Measurements from ENCODE around the gene TUBA3D.
"Not testable (repeated sequence)": the region's sequence is repeated elsewhere in the genome, so short reads cannot be mapped to it uniquely, and the experiment has no call there.

TUBA3D gene

DNA sequence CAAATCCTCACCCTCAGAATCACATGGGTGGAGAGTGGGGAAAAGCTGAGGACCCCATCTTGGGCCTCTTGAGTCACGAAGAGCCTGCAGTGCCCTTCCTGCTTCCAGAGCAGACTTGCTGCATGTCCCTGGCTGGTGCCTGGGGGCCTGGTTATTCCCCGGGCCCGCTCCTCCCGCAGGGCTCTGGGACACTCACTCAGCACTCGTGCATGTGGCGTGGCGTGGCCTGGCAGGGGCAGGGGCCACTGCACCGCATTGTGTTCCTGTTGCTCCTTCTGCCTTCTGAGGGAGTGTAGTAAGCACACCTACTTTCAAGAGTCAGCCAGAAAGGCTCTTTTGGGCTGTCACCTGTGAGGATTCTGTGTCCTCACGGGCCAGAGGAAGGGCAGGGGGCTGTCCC, 33.7 kb downstream of the TUBA3D start (continued):
- no peak for TF ChIP-seq POU6F1 (CRISPR knock-in tag; IDR thresholded peaks at IDR 0.05; ENCODE audit: borderline replicate concordance, low read depth)
- no peak for TF ChIP-seq GLIS3 (CRISPR knock-in tag; IDR thresholded peaks at IDR 0.05)
- no peak for TF ChIP-seq RARB (CRISPR knock-in tag; IDR thresholded peaks at IDR 0.05)
- no peak for TF ChIP-seq ZNF8 (CRISPR knock-in tag; IDR thresholded peaks at IDR 0.05)

DNA sequence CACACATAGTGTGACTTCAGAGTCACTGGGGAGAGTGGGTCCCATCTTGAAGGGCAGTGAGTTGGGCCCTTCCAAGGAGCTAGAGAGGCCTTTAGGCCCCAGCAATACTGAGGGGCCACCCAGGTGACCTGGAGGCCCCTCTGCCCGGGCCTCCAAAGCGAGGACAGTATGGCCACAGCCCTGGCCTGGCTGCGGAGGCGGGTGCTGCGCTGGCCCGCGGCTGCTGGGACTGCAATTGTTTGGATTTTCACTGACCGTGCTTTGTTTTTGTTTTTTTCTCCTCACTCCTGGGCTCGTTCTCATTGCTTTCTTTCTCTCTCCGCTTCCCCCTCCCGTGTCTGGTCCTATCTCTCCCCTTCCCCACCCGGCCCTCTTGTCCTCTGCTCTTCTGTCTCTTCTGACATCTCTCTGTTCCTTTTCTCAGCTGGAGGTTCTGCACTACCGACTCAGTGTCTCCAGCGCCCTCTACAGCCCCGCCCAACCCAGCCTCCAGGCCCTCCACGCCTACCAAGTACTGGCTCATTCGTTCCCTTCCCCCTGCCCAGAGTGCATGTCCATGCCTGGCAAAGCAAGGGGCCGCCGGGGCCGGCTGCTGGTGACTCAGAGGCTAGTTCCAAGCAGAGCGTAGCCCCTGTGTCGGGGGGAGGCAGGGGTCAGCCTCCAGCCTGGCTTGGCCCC, 35.5 kb downstream of the TUBA3D start:
- 0 out of 3 replicates have a peak, but pooled peaks have one; percentile 12 for ATAC-seq

DNA sequence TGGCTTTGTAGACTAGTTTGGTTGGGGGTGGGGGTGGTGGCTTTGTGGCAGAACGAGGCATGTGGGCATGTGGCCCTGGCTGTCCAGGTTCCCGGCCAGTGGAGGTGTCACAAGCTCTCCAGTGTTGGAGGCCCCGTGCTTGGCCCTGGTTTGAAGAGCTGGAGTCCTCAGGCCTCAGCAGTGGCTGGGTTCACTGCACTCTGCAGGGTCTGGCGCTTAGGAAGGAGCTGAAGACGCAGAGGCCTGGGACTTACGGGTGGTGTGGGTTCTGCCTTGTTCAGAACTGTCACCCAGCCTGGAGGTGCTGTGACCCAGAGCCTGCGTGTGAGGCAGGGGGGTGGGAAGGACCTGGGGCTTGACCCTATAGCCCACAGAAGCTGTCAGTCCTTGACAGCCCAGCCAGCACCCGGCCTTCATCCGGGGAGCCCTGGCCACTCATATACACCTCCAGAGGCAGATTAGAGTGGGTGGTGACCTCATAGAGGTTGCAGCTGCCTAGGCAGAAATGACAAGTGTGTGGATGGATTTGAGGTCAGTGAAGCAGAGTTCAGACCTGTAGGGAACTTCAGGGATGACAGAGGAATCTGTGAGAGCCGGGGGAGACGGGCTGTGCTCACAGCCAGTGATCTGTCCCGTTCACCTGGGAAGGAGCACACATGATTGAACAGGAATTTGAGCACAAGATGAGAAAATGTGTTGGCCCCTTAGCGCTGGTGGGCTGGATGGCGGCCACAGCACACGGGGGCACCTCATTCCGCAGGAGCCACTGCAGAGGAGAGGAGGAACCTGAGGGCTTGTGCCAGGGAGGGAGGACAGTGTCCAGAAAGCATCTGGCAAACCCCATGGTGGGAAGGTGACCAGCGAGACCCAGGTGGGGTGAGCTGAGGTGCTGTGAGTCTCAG, 36.3 kb downstream of the TUBA3D start:
- ATAC-seq, result not testable (repeated sequence)

DNA sequence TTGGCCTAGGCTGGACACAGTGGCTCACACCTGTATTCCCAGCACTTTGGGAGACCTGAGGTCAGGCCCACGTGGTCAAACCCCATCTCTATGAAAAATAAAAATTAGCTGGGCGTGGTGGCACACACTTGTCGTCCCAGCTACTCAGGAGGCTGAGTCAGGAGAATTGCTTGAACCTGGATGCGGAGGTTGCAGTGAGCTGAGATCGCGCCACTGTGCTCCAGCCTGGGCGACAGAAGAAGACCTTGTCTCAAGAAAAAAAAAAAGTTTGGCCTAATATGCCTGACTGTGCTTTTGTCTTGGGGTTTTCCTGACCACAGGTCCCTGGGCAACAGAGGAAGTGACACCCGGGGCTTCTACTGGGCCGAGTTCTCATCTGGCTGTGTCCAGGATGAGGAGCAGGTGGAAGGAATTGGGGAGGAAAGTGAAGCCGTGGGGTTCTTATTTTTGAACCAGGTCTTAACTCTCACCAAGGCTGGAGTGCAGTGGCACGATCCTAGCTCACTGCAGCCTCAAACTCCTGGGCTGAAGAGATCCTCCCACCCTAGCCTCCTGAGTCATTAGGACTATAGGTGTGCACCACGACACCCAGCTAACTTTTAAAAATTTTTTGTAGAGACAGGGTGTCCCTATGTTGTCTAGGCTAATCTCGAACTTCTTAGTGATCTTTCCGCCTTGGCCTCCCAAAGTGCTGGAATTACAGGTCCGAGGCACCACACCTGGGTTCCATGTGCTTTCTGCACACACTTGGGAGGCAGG, 38.7 kb downstream of the TUBA3D start:
- not testable (repeated sequence) for ATAC-seq

GRCh38 chr2:131515235-131515634, 39.3 kb downstream of the TUBA3D start:
- ATAC-seq, result not testable (repeated sequence)

- no peak for ATAC-seq
- TF ChIP-seq CSDC2 (CRISPR knock-in tag; IDR thresholded peaks at IDR 0.05) (no peak), PPARA (CRISPR knock-in tag; IDR thresholded peaks at IDR 0.05; ENCODE audit: borderline replicate concordance) (no peak), TOX (CRISPR knock-in tag; IDR thresholded peaks at IDR 0.05; ENCODE audit: borderline replicate concordance) (no peak), SNAI2 (CRISPR knock-in tag; IDR thresholded peaks at IDR 0.05) (no peak), POU6F1 (CRISPR knock-in tag; IDR thresholded peaks at IDR 0.05; ENCODE audit: borderline replicate concordance, low read depth) (no peak), TCF4 (CRISPR knock-in tag; IDR thresholded peaks at IDR 0.05; ENCODE audit: borderline replicate concordance) (no peak), ARNTL (CRISPR knock-in tag; IDR thresholded peaks at IDR 0.05; ENCODE audit: borderline replicate concordance, low read depth) (no peak), ISL1 (CRISPR knock-in tag; IDR thresholded peaks at IDR 0.05) (no peak), RARB (CRISPR knock-in tag; IDR thresholded peaks at IDR 0.05) (no peak), OSR1 (CRISPR knock-in tag; IDR thresholded peaks at IDR 0.05) (no peak), ZNF70 (CRISPR knock-in tag; IDR thresholded peaks at IDR 0.05) (no peak), ZFP30 (CRISPR knock-in tag; IDR thresholded peaks at IDR 0.05) (no peak), ZC3H10 (CRISPR knock-in tag; IDR thresholded peaks at IDR 0.05) (no peak), ESRRG (CRISPR knock-in tag; IDR thresholded peaks at IDR 0.05) (no peak)
- TF ChIP-seq, protein P1, sequence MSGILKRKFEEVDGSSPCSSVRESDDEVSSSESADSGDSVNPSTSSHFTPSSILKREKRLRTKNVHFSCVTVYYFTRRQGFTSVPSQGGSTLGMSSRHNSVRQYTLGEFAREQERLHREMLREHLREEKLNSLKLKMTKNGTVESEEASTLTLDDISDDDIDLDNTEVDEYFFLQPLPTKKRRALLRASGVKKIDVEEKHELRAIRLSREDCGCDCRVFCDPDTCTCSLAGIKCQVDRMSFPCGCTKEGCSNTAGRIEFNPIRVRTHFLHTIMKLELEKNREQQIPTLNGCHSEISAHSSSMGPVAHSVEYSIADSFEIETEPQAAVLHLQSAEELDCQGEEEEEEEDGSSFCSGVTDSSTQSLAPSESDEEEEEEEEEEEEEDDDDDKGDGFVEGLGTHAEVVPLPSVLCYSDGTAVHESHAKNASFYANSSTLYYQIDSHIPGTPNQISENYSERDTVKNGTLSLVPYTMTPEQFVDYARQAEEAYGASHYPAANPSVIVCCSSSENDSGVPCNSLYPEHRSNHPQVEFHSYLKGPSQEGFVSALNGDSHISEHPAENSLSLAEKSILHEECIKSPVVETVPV (CRISPR knock-in tag; IDR thresholded peaks at IDR 0.05), result no peak
- TF ChIP-seq, protein P2, sequence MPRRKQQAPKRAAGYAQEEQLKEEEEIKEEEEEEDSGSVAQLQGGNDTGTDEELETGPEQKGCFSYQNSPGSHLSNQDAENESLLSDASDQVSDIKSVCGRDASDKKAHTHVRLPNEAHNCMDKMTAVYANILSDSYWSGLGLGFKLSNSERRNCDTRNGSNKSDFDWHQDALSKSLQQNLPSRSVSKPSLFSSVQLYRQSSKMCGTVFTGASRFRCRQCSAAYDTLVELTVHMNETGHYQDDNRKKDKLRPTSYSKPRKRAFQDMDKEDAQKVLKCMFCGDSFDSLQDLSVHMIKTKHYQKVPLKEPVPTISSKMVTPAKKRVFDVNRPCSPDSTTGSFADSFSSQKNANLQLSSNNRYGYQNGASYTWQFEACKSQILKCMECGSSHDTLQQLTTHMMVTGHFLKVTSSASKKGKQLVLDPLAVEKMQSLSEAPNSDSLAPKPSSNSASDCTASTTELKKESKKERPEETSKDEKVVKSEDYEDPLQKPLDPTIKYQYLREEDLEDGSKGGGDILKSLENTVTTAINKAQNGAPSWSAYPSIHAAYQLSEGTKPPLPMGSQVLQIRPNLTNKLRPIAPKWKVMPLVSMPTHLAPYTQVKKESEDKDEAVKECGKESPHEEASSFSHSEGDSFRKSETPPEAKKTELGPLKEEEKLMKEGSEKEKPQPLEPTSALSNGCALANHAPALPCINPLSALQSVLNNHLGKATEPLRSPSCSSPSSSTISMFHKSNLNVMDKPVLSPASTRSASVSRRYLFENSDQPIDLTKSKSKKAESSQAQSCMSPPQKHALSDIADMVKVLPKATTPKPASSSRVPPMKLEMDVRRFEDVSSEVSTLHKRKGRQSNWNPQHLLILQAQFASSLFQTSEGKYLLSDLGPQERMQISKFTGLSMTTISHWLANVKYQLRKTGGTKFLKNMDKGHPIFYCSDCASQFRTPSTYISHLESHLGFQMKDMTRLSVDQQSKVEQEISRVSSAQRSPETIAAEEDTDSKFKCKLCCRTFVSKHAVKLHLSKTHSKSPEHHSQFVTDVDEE (CRISPR knock-in tag; IDR thresholded peaks at IDR 0.05), result no peak
- TF ChIP-seq, protein P3, sequence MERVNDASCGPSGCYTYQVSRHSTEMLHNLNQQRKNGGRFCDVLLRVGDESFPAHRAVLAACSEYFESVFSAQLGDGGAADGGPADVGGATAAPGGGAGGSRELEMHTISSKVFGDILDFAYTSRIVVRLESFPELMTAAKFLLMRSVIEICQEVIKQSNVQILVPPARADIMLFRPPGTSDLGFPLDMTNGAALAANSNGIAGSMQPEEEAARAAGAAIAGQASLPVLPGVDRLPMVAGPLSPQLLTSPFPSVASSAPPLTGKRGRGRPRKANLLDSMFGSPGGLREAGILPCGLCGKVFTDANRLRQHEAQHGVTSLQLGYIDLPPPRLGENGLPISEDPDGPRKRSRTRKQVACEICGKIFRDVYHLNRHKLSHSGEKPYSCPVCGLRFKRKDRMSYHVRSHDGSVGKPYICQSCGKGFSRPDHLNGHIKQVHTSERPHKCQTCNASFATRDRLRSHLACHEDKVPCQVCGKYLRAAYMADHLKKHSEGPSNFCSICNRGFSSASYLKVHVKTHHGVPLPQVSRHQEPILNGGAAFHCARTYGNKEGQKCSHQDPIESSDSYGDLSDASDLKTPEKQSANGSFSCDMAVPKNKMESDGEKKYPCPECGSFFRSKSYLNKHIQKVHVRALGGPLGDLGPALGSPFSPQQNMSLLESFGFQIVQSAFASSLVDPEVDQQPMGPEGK (CRISPR knock-in tag; IDR thresholded peaks at IDR 0.05; ENCODE audit: borderline replicate concordance), result no peak
These were observed 40.1 kb downstream of the TUBA3D start for GRCh38 chr2:131516011-131516410.

- ATAC-seq, result peak; percentile 38
These were observed 40.7 kb downstream of the TUBA3D start for GRCh38 chr2:131516621-131517020.
